Activated naive CD4-positive, alpha-beta T cell treated with anti-CD3 and anti-CD28 coated beads, Interleukin-2, amount 50 U/mL, for 72 hours (primary cell): Measurements from ENCODE around the gene EXO5. TPM values are rescaled to one million over a fixed set of nuclear protein-coding genes. Genes with fewer than 3 reads are reported as not detected.
"Not testable (repeated sequence)": the region's sequence is repeated elsewhere in the genome, so short reads cannot be mapped to it uniquely, and the experiment has no call there.

Experiments used
- ATAC-seq, 2 donors: fragments of 150-1000 bp; cut with Tn5 transposase; 2 replicates each; pipeline ENCODE4 v1.10.0; 2021; ENCODE audit warnings: mild to moderate bottlenecking in 2 of 2, moderate library complexity in 2 of 2
- DNase-seq, 2 donors: peaks; one replicate each; pipeline ENCODE4 v3.0.0; 2021 to 2022; ENCODE audit warnings: low spot score in 2 of 2
- H3K27ac Mint-ChIP-seq, 2 donors: one replicate each; pipeline ENCODE4 v1.8.0; 2022; ENCODE audit warnings: mild to moderate bottlenecking in 2 of 2, mixed read lengths in 2 of 2
- H3K36me3 Mint-ChIP-seq, 2 donors: one replicate each; pipeline ENCODE4 v1.8.0; 2022; ENCODE audit warnings: mixed read lengths in 2 of 2
- H3K9me3 Mint-ChIP-seq, 2 donors: one replicate each; pipeline ENCODE4 v1.8.0; 2022; ENCODE audit warnings: mixed read lengths in 2 of 2
- total RNA-seq, 2 donors: library from RNA; stranded (reverse); gene quantifications; one replicate each; pipeline ENCODE4 v1.2.3, GENCODE V29; 2022

EXO5 gene
- total RNA-seq = 1 to 10 TPM; 3.6 to 8.4 TPM

DNA sequence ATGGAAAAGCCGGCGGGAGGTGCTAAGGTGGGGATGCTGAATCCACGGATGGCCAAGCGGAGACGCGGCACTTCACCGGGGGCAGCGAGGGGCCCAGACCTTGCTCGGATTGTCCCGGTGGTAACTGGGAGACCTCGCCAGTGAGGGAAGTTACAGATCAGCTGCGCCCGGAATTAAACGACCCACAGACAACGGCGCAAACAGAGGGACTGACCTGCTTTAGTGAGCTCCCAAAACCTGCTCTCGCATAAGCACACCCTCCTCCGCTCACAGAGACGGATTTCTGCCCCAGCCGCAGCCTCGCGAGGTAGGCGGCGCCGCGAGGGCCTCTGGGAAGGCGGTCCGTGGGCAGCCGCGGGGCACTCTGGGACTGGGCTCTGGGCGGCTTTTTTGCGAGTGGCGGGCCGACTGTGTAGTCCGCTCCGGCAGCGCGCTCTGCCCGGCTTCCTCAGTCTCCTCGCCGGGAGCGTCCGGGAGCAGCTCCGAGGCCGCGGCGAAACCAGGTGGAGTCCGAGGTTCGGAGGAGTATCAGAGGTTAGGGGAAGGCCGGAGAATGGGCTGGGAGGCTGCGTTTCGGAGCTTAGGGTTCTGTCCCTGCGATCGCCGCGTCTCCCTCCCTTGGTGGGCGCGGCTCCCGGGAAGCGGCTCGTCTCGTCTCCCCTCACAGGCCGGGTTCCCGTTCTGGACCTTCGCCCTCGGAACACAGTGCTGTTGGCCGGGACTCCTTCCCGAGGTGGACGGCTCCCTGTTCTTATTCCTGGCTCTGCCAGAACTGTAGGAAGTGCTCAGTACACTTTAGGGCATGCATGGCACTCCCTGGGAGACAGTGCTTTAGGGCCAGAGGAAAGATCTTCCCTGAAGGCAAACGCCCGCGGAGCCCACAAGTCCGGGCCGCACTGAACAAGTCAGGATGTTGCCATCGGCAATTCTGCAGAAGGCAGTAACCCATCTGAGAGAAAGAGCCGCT is at the start of gene EXO5:
Gene EXO5, plus strand, starts transcription at position 393 of the 967 bp plus-strand sequence. CDS start 5,778 bp downstream, outside the sequence.
- Mint-ChIP-seq H3K36me3 (peaks cover 53 to 64% of the 10 kb centered on the region in 2 donors), H3K27ac (peak within 1 kb of the TSS; percentile 88 to 92), H3K9me3 (peaks cover 27 to 31% of the 10 kb centered on the region in 2 donors)
- DNase-seq = peak; percentile 85 to 86
- peak; percentile 98 for ATAC-seq

- Mint-ChIP-seq H3K36me3 (peaks cover 82 to 88% of the 10 kb centered on the region in 2 donors), H3K9me3 (peaks cover 61 to 65% of the 10 kb centered on the region in 2 donors), H3K27ac (no peak overlapping the region)
- DNase-seq (no peak), ATAC-seq (peak in 1 of 2 donors; percentile 24)
Observed at GRCh38 chr1:40462956-40463590, 45.5 kb upstream of the EXO5 start.

- H3K36me3 Mint-ChIP-seq = peaks cover 67 to 77% of the 10 kb centered on the region in 2 donors
- DNase-seq = no peak
- no peak overlapping the region for H3K27ac Mint-ChIP-seq
- no peak for ATAC-seq
- H3K9me3 Mint-ChIP-seq = peaks cover 52 to 74% of the 10 kb centered on the region in 2 donors
Observed at GRCh38 chr1:40469327-40469726, 39.2 kb upstream of the EXO5 start.

DNA sequence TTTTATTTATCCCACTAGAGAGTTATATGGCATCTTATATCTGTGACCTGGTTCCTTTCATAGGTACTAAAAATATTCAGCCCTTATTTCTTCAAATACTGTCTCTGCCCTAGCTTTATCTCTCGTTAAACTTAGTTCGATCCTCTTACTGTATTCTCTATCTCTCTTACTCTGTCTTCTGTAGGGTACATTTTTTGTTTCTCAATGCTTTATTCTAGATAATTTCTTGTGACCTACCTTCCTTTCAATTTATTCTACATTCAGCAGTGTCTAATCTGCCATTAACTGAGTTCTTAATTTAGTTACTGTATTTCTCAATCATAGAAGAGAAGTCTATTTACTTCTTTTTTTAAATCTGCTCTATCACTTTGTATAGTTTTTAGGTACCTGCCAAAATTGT is 33.3 kb upstream of the EXO5 start:
- Mint-ChIP-seq H3K36me3 (peaks cover 32 to 49% of the 10 kb centered on the region in 2 donors), H3K9me3 (peaks cover 19 to 30% of the 10 kb centered on the region in 2 donors), H3K27ac (no peak overlapping the region)
- ATAC-seq (no peak), DNase-seq (no peak)

GRCh38 chr1:40476924-40477677 is 31.5 kb upstream of the EXO5 start, which contains the start of gene ZFP69:
Gene ZFP69, plus strand, starts transcription at chr1:40477290. Its CDS starts 2,072 bp downstream, at chr1:40479362.
- ATAC-seq = peak; percentile 90 to 92
- H3K9me3 Mint-ChIP-seq = peaks cover 16 to 22% of the 10 kb centered on the region in 2 donors

DNA sequence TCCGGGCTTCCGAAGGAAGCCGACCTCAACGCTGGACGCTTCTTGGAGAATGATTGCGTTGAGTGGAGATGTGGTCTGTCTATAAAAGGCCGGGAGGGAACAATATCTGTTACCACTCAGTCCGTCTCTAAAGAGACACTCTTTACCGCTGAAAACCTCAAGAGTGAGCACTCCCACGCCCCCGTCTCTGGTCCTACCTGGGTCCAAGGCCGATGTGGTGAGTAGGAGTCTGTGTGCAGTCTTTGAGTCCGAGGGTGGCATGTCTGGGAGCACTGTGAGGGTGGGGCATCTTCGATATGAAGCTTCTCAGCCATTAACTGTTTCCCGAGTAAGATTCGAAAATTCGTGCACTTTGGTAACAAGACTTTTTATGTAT is 30.9 kb upstream of the EXO5 start:
- Mint-ChIP-seq H3K9me3 (peaks cover 19 to 22% of the 10 kb centered on the region in 2 donors), H3K27ac (peak overlapping the region in 1 of 2 donors; percentile 25), H3K36me3 (peaks cover 40 to 60% of the 10 kb centered on the region in 2 donors)
- peak; percentile 39 to 42 for ATAC-seq
- peak; percentile 10 to 52 for DNase-seq

More at GRCh38 chr1:40476924-40477677, 31.5 kb upstream of the EXO5 start, which contains the start of gene ZFP69:
- Mint-ChIP-seq H3K27ac (peak within 1 kb of the TSS in 1 of 2 donors; percentile 54), H3K36me3 (peaks cover 38 to 58% of the 10 kb centered on the region in 2 donors)
- peak; percentile 63 to 69 for DNase-seq

DNA sequence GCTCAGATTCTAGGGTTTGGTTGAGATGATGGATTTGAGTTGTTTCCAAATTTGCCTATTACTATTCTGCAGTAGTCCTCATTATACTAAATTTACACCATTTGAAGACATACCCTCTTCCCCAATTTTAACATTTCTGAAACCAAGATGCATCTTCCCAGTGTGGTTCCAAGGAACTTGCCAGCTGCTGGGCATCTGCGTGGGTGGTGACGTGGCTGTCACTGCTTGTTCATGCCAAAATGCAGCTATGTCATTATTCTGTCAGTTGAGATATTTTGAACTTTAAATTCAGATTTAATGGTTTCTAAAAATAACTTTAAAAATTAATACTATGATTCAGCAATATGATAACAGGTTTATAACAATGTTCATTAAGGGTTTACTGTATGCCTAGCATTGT is 30.3 kb upstream of the EXO5 start:
- no peak for ATAC-seq
- no peak for DNase-seq
- peaks cover 16 to 19% of the 10 kb centered on the region in 2 donors for H3K9me3 Mint-ChIP-seq
- peak overlapping the region in 1 of 2 donors; percentile 25 for H3K27ac Mint-ChIP-seq
- peaks cover 37 to 60% of the 10 kb centered on the region in 2 donors for H3K36me3 Mint-ChIP-seq

- peaks cover 36 to 64% of the 10 kb centered on the region in 2 donors for H3K36me3 Mint-ChIP-seq
- peaks cover 14 to 16% of the 10 kb centered on the region in 2 donors for H3K9me3 Mint-ChIP-seq
- ATAC-seq = peak in 1 of 2 donors; percentile 24
- peak overlapping the region in 1 of 2 donors; percentile 23 for H3K27ac Mint-ChIP-seq
- DNase-seq = no peak
Observed at GRCh38 chr1:40479156-40479555, 29.4 kb upstream of the EXO5 start.

- Mint-ChIP-seq H3K36me3 (peaks cover 69 to 86% of the 10 kb centered on the region in 2 donors), H3K27ac (peak overlapping the region in 1 of 2 donors; percentile 12)
- ATAC-seq = peak in 1 of 2 donors; percentile 64
Observed at GRCh38 chr1:40495315-40495903, 13.2 kb upstream of the EXO5 start.

GRCh38 chr1:40502651-40503050 is 5.9 kb upstream of the EXO5 start:
- ATAC-seq, DNase-seq, H3K27ac Mint-ChIP-seq: not testable (repeated sequence)
- H3K9me3 Mint-ChIP-seq = peaks cover 48 to 56% of the 10 kb centered on the region in 2 donors
- peaks cover 68 to 88% of the 10 kb centered on the region in 2 donors for H3K36me3 Mint-ChIP-seq

More at GRCh38 chr1:40495315-40495903, 13.2 kb upstream of the EXO5 start:
- peaks cover 45 to 59% of the 10 kb centered on the region in 2 donors for H3K9me3 Mint-ChIP-seq
- no peak for DNase-seq

- Mint-ChIP-seq H3K27ac (peak overlapping the region; percentile 88 to 92), H3K9me3 (peaks cover 33 to 34% of the 10 kb centered on the region in 2 donors), H3K36me3 (peaks cover 56 to 71% of the 10 kb centered on the region in 2 donors)
- no peak for ATAC-seq
- DNase-seq = no peak
Observed at GRCh38 chr1:40507973-40508372, 594 bp upstream of the EXO5 start.

- Mint-ChIP-seq H3K36me3 (peaks cover 47 to 56% of the 10 kb centered on the region in 2 donors), H3K9me3 (peaks cover 40 to 48% of the 10 kb centered on the region in 2 donors), H3K27ac (no peak overlapping the region)
- DNase-seq = no peak
- ATAC-seq = no peak
Observed at GRCh38 chr1:40519517-40519916, 10.9 kb downstream of the EXO5 start.

DNA sequence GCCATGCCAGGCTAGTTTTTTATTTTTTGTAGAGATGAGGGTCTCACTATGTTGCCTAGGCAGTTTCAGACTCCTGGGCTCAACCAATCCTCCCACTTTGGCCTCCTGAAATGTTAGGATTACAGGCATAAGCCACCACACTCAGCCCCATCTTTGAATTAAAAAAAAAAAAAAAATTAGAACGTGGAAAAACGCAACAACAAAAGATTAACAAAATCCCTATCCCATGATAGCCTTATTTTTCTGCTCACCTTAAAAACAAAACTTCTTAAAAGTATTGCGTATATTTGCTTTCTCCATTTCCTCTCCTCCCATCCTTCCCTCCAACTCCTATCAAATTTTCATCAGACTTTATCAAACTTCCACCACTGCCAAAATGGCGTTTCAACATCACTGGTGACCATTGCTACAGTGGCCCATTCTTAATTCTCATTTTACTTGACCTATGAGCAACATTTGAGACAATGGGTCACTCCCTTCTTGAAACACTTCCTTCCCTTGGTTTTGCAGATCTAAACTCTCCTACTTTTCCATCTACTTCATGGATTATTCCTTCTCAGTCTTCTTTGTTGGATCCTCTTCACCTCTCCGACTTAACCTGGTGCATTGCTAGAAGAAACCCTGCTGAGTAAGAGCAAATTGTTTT is 22.3 kb downstream of the EXO5 start:
- peak in 1 of 2 donors; percentile 11 for ATAC-seq
- H3K9me3 Mint-ChIP-seq = peaks cover 14 to 16% of the 10 kb centered on the region in 2 donors
- DNase-seq = no peak
- H3K36me3 Mint-ChIP-seq = peaks cover 17 to 18% of the 10 kb centered on the region in 2 donors
- peak overlapping the region; percentile 91 to 95 for H3K27ac Mint-ChIP-seq

GRCh38 chr1:40531381-40532061 is 23.0 kb downstream of the EXO5 start, which contains the start of gene ZNF684:
Gene ZNF684, plus strand, starts transcription at chr1:40531637. Its CDS starts 1,530 bp downstream, at chr1:40533167.
- H3K27ac Mint-ChIP-seq = peak within 1 kb of the TSS; percentile 91 to 95
- peaks cover 11 to 12% of the 10 kb centered on the region in 2 donors for H3K9me3 Mint-ChIP-seq
- ATAC-seq (peak; percentile 98 to 99), DNase-seq (peak; percentile 75 to 90)
- peaks cover 13 to 14% of the 10 kb centered on the region in 2 donors for H3K36me3 Mint-ChIP-seq

DNA sequence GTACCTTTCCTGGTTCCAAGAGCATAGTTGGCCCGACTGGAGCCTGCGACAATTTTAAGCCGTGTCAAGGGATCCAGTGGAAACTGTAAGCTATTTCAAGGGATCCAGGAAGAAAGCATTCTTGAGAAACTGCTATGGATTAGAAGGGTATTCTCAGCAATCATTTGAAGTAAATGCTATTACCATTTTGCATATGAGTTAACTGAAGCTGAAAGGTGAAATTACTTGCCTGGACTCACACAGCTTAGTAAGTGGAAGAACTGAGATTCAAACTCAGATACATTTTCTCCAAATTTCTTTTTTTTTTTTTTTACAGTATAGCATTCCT is 23.5 kb downstream of the EXO5 start:
- no peak for DNase-seq
- peaks cover 11 to 12% of the 10 kb centered on the region in 2 donors for H3K9me3 Mint-ChIP-seq
- no peak for ATAC-seq
- peaks cover 13 to 14% of the 10 kb centered on the region in 2 donors for H3K36me3 Mint-ChIP-seq
- H3K27ac Mint-ChIP-seq = peak overlapping the region; percentile 91 to 95
